ENCODE data around the gene RBM28. TPM values are rescaled to one million over a fixed set of nuclear protein-coding genes. Genes with fewer than 3 reads are reported as not detected.
A peak's percentile ranks its signal among the peaks of the same experiment; 100 is the strongest.

RBM28 gene
- total RNA-seq, 2 experiments from 2014 or later, result 55.0 to 55.2 TPM

GRCh38 chr7:128385988-128386925 lies 42.5 kb upstream of the RBM28 start:
- ChIA-PET POLR2A (no interaction called here), CTCF (interaction anchor here (0.6 to 14.4 kb wide), 18 partner anchors 9 to 74 kb away, joined by 3 to 321 read pairs (median 5); partner anchors contain the start of genes PRRT4 and RBM28)
- Mint-ChIP-seq H3K4me1 (peaks cover 2% of the 10 kb centered on the region), H3K36me3 (ENCODE audit: low read depth) (no peaks in the 10 kb centered on the region), H3K27me3 (no peaks in the 10 kb centered on the region), H3K27ac (no peak overlapping the region), H3K4me3 (no peak overlapping the region), H3K9me3 (ENCODE audit: low read depth) (no peaks in the 10 kb centered on the region)
- intact Hi-C loops (cut with DNase I, micrococcal nuclease), result no loop called here
- DNase-seq (no peak), ATAC-seq (no peak)

GRCh38 chr7:128384726-128385125 lies 41.0 kb upstream of the RBM28 start:
- no peak for DNase-seq
- H3K9me3 Mint-ChIP-seq (ENCODE audit: low read depth), result no peaks in the 10 kb centered on the region
- CTCF ChIA-PET, result interaction anchor here (14.4 kb wide), 1 partner anchor 37 kb away, joined by 321 read pairs; the partner anchor contains the start of gene RBM28
- POLR2A ChIA-PET, result no interaction called here
- H3K27me3 Mint-ChIP-seq, result no peaks in the 10 kb centered on the region
- H3K36me3 Mint-ChIP-seq (ENCODE audit: low read depth), result no peaks in the 10 kb centered on the region
- peaks cover 2% of the 10 kb centered on the region for H3K4me1 Mint-ChIP-seq
- H3K4me3 Mint-ChIP-seq, result no peak overlapping the region
- no peak overlapping the region for H3K27ac Mint-ChIP-seq
- no peak for ATAC-seq
- intact Hi-C loops (cut with DNase I, micrococcal nuclease), result no loop called here

DNA sequence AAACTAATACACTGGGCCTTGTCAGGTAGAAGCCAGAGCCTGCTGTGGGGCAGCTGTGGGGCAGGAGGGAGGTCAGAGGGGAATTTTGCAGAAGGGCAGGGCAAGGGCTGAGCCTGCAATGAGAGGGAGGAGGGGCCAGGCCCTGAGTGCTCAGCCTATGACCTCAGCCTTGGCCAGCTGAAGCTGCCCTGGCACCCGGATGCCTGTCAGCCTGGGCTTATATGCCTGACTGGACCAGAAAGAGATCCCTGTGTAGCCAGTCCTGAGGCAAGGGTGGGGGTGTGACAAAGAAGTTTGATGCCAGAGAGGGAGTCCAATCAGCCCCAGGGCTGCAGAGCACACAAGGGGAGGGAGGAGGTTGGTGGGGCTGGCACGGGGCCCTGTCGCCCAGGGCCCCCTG lies 40.1 kb upstream of the RBM28 start:
- intact Hi-C loops (cut with DNase I, micrococcal nuclease), result no loop called here
- DNase-seq (no peak), ATAC-seq (no peak)
- Mint-ChIP-seq H3K27me3 (no peaks in the 10 kb centered on the region), H3K4me1 (peaks cover 2% of the 10 kb centered on the region), H3K36me3 (ENCODE audit: low read depth) (no peaks in the 10 kb centered on the region), H3K9me3 (ENCODE audit: low read depth) (no peaks in the 10 kb centered on the region), H3K4me3 (no peak overlapping the region), H3K27ac (no peak overlapping the region)
- ChIA-PET CTCF (interaction anchor here (1.0 to 14.4 kb wide), 3 partner anchors 16 to 42 kb away, joined by 3 to 321 read pairs (median 8); partner anchors contain the start of gene RBM28), POLR2A (interaction anchor here (1.0 kb wide), 1 partner anchor 40 kb away, joined by 3 read pairs; the partner anchor contains the start of gene RBM28)

GRCh38 chr7:128381161-128381821 lies 37.6 kb upstream of the RBM28 start:
- ChIA-PET POLR2A (no interaction called here), CTCF (interaction anchor here (0.7 to 14.4 kb wide), 16 partner anchors 8 to 80 kb away, joined by 3 to 321 read pairs (median 4); partner anchors contain the start of genes HILPDA and RBM28)
- DNase-seq (peak; percentile 75), ATAC-seq (peak; percentile 66)
- Mint-ChIP-seq H3K27ac (no peak overlapping the region), H3K9me3 (ENCODE audit: low read depth) (no peaks in the 10 kb centered on the region), H3K27me3 (no peaks in the 10 kb centered on the region), H3K4me3 (no peak overlapping the region), H3K36me3 (ENCODE audit: low read depth) (no peaks in the 10 kb centered on the region), H3K4me1 (no peaks in the 10 kb centered on the region)
- intact Hi-C loops (cut with DNase I, micrococcal nuclease), result no loop called here

GRCh38 chr7:128380483-128381106 lies 36.9 kb upstream of the RBM28 start:
- Mint-ChIP-seq H3K27me3 (no peaks in the 10 kb centered on the region), H3K27ac (no peak overlapping the region), H3K9me3 (ENCODE audit: low read depth) (no peaks in the 10 kb centered on the region), H3K4me3 (no peak overlapping the region), H3K36me3 (ENCODE audit: low read depth) (no peaks in the 10 kb centered on the region), H3K4me1 (no peaks in the 10 kb centered on the region)
- ChIA-PET CTCF (interaction anchor here (0.6 to 14.4 kb wide), 12 partner anchors 7 to 300 kb away, joined by 3 to 321 read pairs (median 7); partner anchors contain the start of genes HILPDA, METTL2B and RBM28), POLR2A (no interaction called here)
- DNase-seq (no peak), ATAC-seq (no peak)
- intact Hi-C loops (cut with DNase I, micrococcal nuclease), result no loop called here

GRCh38 chr7:128379900-128380479 lies 36.3 kb upstream of the RBM28 start:
- H3K27ac Mint-ChIP-seq, result no peak overlapping the region

DNA sequence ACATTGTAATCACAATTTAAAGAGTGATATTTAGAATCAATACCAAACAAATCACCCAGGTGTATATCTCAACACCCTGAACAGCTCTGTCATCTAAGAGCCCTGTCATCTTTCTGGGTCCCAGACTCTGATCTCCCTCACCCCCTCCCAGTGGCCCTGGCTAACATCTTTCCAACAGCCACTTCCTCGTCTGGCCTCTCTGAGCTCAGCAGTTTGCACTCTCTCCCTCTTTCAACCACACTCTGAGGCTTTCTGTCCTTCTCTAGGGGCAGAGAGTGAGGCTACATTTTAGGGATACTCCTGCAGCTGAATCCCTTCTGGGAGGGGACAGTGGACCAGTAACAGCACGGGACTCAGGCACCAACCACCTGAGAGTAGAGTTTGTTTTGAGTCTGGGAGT lies 34.9 kb upstream of the RBM28 start:
- ChIA-PET POLR2A (no interaction called here), CTCF (interaction anchor here (0.7 to 2.9 kb wide), 4 partner anchors 8 to 48 kb away, joined by 3 to 20 read pairs (median 4); no protein-coding TSS in a partner anchor)
- Mint-ChIP-seq H3K9me3 (ENCODE audit: low read depth) (no peaks in the 10 kb centered on the region), H3K4me3 (no peak overlapping the region), H3K4me1 (no peaks in the 10 kb centered on the region), H3K36me3 (ENCODE audit: low read depth) (no peaks in the 10 kb centered on the region), H3K27me3 (peaks cover 3% of the 10 kb centered on the region), H3K27ac (no peak overlapping the region)
- DNase-seq (no peak), ATAC-seq (no peak)
- intact Hi-C loops (cut with DNase I, micrococcal nuclease), result no loop called here

More at GRCh38 chr7:128379900-128380479, 36.3 kb upstream of the RBM28 start:
- no peak for ATAC-seq
- DNase-seq, result no peak
- Mint-ChIP-seq H3K4me3 (no peak overlapping the region), H3K9me3 (ENCODE audit: low read depth) (no peaks in the 10 kb centered on the region), H3K4me1 (no peaks in the 10 kb centered on the region), H3K36me3 (ENCODE audit: low read depth) (no peaks in the 10 kb centered on the region), H3K27me3 (no peaks in the 10 kb centered on the region)
- CTCF ChIA-PET, result interaction anchor here (0.6 to 14.4 kb wide), 5 partner anchors 19 to 301 kb away, joined by 3 to 321 read pairs (median 3); partner anchors contain the start of genes METTL2B and RBM28
- intact Hi-C loops (cut with DNase I, micrococcal nuclease), result no loop called here
- POLR2A ChIA-PET, result no interaction called here

- DNase-seq (no peak), ATAC-seq (no peak)
- Mint-ChIP-seq H3K9me3 (ENCODE audit: low read depth) (no peaks in the 10 kb centered on the region), H3K36me3 (ENCODE audit: low read depth) (no peaks in the 10 kb centered on the region), H3K4me1 (no peaks in the 10 kb centered on the region), H3K27me3 (peaks cover 3% of the 10 kb centered on the region), H3K27ac (no peak overlapping the region), H3K4me3 (no peak overlapping the region)
- ChIA-PET POLR2A (no interaction called here), CTCF (interaction anchor here (2.9 kb wide), 1 partner anchor 11 kb away, joined by 20 read pairs; no protein-coding TSS in a partner anchor)
- intact Hi-C loops (cut with DNase I, micrococcal nuclease), result no loop called here
These were observed 32.4 kb upstream of the RBM28 start for GRCh38 chr7:128376077-128376476.

DNA sequence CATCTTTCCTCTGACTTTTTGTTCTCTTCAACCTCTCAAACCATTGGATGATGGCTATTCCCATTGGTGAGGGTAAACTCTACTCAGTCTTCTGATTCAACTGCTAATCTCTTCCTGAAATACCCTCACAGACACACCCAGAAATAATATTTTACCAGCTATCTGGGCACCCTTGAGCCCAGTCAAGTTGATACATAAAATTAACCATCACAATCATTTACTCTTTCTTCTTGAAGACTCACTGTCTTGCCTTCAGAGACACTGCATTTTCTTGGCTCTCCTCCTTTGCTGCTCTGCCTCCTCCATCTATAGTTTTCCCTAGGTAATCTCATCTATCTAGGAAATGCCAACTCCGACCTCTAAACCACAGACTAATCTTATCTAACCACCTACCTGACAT lies 30.3 kb upstream of the RBM28 start:
- H3K36me3 Mint-ChIP-seq (ENCODE audit: low read depth), result no peaks in the 10 kb centered on the region
- DNase-seq, result no peak
- ATAC-seq, result no peak
- ChIA-PET CTCF (interaction anchor here (1.0 to 2.2 kb wide), 7 partner anchors 14 to 51 kb away, joined by 3 to 11 read pairs (median 4); partner anchors contain the start of gene RBM28), POLR2A (no interaction called here)
- H3K27me3 Mint-ChIP-seq, result peaks cover 3% of the 10 kb centered on the region
- H3K4me3 Mint-ChIP-seq, result no peak overlapping the region
- intact Hi-C loops (cut with DNase I, micrococcal nuclease), result no loop called here
- no peaks in the 10 kb centered on the region for H3K4me1 Mint-ChIP-seq
- H3K9me3 Mint-ChIP-seq (ENCODE audit: low read depth), result no peaks in the 10 kb centered on the region
- H3K27ac Mint-ChIP-seq, result no peak overlapping the region

DNA sequence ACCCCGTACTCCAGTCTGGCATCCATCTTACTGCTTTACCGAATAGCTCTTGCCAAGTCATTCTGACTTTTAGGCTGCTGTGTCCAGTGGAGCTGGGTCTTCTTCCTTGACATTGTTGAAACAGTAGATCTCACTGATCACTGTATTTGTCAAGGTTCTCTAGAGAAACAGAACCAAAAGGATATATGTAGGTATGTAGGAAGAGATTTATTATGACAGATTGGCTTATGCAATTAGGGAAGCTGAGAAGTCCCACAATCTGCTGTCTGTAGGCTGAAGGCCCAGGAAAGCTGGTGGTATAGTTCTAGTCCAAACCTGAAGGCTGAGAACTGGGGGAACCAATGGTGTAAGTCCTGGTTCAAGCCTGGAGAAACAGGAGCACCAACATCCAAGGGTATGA lies 29.9 kb upstream of the RBM28 start:
- Mint-ChIP-seq H3K36me3 (ENCODE audit: low read depth) (no peaks in the 10 kb centered on the region), H3K27me3 (peaks cover 3% of the 10 kb centered on the region), H3K27ac (no peak overlapping the region), H3K9me3 (ENCODE audit: low read depth) (no peaks in the 10 kb centered on the region), H3K4me1 (no peaks in the 10 kb centered on the region), H3K4me3 (no peak overlapping the region)
- intact Hi-C loops (cut with DNase I, micrococcal nuclease), result no loop called here
- ATAC-seq (no peak), DNase-seq (no peak)
- ChIA-PET POLR2A (interaction anchor here (0.6 kb wide), 1 partner anchor 103 kb away, joined by 3 read pairs; the partner anchor contains the start of gene METTL2B), CTCF (interaction anchor here (0.9 to 2.5 kb wide), 11 partner anchors 8 to 412 kb away, joined by 3 to 11 read pairs (median 4); partner anchors contain the start of gene RBM28)

Data from activated CD4-positive, alpha-beta T cell treated with anti-CD3 and anti-CD28 coated beads for 36 hours (primary cell).